Left ventricle myocardium inferior (tissue), 1 donor: ENCODE measurements around the gene AKR1C1. TPM values are rescaled to one million over a fixed set of nuclear protein-coding genes. Genes with fewer than 3 reads are reported as not detected.
"Not testable (repeated sequence)": the region's sequence is repeated elsewhere in the genome, so short reads cannot be mapped to it uniquely, and the experiment has no call there.

Source experiments
- DNase-seq: peaks from one replicate; pipeline ENCODE4 v3.0.0-alpha.2; 2020
- H3K27ac ChIP-seq: fragments of 200-600 bp; replicated peaks from 2 replicates; pipeline ENCODE4 v1.8.0; 2021
- H3K27me3 ChIP-seq: fragments of 200-600 bp; 2 replicates; pipeline ENCODE4 v1.8.0; 2021; ENCODE audit warnings: low read depth
- H3K36me3 ChIP-seq: fragments of 200-600 bp; 2 replicates; pipeline ENCODE4 v1.8.0; 2021
- H3K4me1 ChIP-seq: fragments of 200-600 bp; 2 replicates; pipeline ENCODE4 v1.8.0; 2021
- H3K4me3 ChIP-seq: fragments of 200-600 bp; 2 replicates; pipeline ENCODE4 v1.8.0; 2021; ENCODE audit warnings: mild to moderate bottlenecking, moderate library complexity
- H3K9me3 ChIP-seq: fragments of 200-600 bp; replicated peaks from 2 replicates; pipeline ENCODE4 v1.8.0; 2021
- intact Hi-C: fragments of 100-400 bp; cut with micrococcal nuclease; formaldehyde crosslinking; loops from one replicate; pipeline ENCODE4 v1.11.0; 2022
- total RNA-seq: library from RNA; stranded (reverse); fragmentation: NEBNext Ultra II Directional; extraction: Animal tissue kit (Norgen Biotek cat#: 25700); gene quantifications from one replicate; pipeline ENCODE4 v1.2.1, GENCODE V29; 2021
- TF ChIP-seq, protein P1 (sequence below): fragments of 200-600 bp; IDR thresholded peaks from 2 replicates; pipeline ENCODE4 v1.8.0; 2021; ENCODE audit warnings: antibody characterized with exemption, mild to moderate bottlenecking, borderline replicate concordance
- donor health status: DM: no; HTN: yes; CAD: no; lungs with severe emphysema.

AKR1C1 gene
- total RNA-seq, 1 donor from 2014 or later, result 34.1 TPM

DNA sequence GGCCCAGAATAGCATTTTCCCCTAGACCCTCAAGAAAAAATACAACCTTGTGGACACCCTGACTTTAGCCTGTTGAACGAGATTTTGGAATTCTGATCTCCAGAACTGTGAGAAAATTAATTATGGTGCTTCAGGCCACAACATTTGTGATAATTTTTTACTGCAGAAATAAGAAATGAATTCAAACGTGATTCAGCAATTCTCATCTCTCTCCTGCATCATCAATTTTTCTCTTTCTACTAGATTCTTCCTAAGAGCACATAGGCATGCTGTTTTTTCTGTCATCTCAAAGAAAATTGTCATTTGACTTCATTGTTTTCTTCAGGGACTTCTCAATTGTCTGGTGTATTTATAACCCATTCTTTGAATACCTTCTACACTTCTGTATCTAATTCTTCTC, 49.4 kb downstream of the AKR1C1 start:
- Histone ChIP-seq H3K36me3 (no peaks in the 10 kb centered on the region), H3K27ac (no peak overlapping the region), H3K27me3 (no peaks in the 10 kb centered on the region), H3K4me3 (no peak overlapping the region), H3K9me3 (no peaks in the 10 kb centered on the region), H3K4me1 (no peaks in the 10 kb centered on the region)
- intact Hi-C loops, result no loop called here
- TF ChIP-seq, protein P1, sequence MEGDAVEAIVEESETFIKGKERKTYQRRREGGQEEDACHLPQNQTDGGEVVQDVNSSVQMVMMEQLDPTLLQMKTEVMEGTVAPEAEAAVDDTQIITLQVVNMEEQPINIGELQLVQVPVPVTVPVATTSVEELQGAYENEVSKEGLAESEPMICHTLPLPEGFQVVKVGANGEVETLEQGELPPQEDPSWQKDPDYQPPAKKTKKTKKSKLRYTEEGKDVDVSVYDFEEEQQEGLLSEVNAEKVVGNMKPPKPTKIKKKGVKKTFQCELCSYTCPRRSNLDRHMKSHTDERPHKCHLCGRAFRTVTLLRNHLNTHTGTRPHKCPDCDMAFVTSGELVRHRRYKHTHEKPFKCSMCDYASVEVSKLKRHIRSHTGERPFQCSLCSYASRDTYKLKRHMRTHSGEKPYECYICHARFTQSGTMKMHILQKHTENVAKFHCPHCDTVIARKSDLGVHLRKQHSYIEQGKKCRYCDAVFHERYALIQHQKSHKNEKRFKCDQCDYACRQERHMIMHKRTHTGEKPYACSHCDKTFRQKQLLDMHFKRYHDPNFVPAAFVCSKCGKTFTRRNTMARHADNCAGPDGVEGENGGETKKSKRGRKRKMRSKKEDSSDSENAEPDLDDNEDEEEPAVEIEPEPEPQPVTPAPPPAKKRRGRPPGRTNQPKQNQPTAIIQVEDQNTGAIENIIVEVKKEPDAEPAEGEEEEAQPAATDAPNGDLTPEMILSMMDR, result no peak
- no peak for DNase-seq

DNA sequence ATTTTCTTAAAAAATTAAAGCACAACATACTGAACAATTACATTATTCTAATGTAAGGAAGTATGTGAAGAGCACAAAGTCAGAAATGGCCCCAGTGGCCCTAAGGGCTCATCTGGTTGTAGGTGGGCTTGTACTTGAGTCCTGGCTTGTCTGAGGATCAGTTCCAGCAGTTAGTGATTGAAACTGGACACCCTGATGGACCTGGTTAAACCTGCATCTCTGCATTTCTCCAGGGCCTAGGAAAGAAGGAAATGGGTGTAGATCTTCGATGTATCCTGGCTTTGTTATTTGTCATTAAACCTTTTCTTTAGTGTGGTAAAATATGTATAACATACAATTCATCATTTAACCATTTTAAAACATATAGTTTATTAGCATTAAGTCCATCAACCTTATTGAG, 50.2 kb downstream of the AKR1C1 start:
- intact Hi-C loops, result no loop called here
- Histone ChIP-seq H3K36me3 (no peaks in the 10 kb centered on the region), H3K9me3 (no peaks in the 10 kb centered on the region), H3K4me1 (peaks cover 4% of the 10 kb centered on the region), H3K4me3 (no peak overlapping the region), H3K27me3 (no peaks in the 10 kb centered on the region), H3K27ac (no peak overlapping the region)
- TF ChIP-seq, protein P1, result no peak
- DNase-seq, result no peak

DNA sequence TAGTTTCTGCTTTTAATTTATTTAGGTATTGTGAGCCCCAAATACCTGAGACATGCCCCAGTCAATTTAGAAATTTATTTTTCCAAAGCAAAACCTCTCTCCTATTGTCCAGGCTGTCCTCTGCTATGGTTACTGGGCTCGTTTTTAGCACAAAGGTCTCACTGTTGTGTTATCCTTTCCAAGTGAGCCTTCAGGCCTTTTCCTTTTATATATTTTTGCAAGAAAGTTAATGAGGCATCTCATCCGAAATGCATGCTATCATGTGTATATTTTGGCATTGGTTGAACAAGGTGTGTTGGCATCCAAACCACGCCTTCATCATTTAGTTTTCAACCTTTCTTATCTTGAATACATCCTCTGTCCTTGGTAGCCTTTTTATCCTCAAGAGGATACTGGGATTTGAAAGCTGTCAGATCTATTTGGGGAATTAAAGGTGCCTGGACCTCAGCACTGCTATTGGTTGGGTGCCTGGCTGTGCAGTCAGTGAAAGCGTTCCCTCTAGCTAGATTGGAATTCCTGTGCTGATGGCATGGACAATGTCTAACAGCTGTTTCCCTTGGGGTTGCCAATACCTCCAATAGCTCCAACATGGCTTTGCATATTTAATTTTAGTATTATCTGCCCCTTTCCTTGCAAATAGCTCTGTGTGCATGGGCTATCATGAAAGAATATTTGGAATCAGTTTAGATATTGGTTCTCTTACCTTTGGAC, 51.1 kb downstream of the AKR1C1 start:
- H3K27me3 ChIP-seq, H3K4me1 ChIP-seq, intact Hi-C loops, H3K9me3 ChIP-seq, H3K27ac ChIP-seq, H3K4me3 ChIP-seq, H3K36me3 ChIP-seq, DNase-seq: not testable (repeated sequence)

DNA sequence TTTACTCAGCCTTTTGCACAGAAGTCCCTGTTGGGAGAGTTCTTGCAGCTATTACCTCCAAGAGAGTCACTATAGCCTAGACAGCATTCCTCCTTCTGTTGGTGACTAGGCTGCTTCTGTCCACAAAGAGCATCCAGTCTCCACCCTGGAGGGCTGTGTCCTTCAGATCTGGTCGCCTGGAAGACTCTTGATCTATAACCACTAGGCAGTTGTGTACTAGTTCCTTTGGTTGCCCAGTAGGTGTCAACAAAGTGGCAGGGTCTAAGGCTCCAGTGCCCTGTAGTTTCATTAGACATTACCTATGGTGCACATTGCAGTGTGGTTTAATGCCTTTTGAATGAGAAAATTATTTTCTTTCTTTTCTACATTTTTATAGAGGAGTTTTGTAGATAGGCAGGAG, 51.7 kb downstream of the AKR1C1 start:
- intact Hi-C loops, result no loop called here
- Histone ChIP-seq H3K27ac (no peak overlapping the region), H3K36me3 (no peaks in the 10 kb centered on the region), H3K4me1 (peaks cover 15% of the 10 kb centered on the region), H3K27me3 (no peaks in the 10 kb centered on the region), H3K4me3 (no peak overlapping the region), H3K9me3 (no peaks in the 10 kb centered on the region)
- DNase-seq, result no peak
- TF ChIP-seq, protein P1, result peak; percentile 41

DNA sequence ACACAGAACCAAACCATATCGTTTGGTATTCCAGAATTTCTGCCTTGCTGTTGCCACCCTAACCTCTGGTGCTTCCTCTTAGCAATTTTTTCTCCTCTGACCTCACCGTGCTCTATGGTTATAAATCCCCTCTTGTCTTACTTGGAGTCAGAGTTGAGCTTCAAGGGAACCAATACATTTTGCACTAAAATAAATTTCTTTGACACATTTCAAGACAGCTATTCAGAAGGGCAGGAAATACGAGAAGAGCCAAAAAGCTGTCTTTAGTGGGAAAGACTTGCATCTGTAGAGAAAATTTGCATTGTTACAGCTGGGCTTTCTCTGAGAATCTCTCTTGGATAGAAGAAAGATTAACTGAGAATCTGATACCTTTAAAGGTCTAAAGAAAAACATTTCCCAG, 54.9 kb downstream of the AKR1C1 start:
- Histone ChIP-seq H3K4me3 (no peak overlapping the region), H3K27me3 (no peaks in the 10 kb centered on the region), H3K27ac (peak overlapping the region; percentile 50), H3K9me3 (no peaks in the 10 kb centered on the region), H3K4me1 (peaks cover 21% of the 10 kb centered on the region), H3K36me3 (no peaks in the 10 kb centered on the region)
- TF ChIP-seq, protein P1, result no peak
- intact Hi-C loops, result no loop called here
- DNase-seq, result no peak

DNA sequence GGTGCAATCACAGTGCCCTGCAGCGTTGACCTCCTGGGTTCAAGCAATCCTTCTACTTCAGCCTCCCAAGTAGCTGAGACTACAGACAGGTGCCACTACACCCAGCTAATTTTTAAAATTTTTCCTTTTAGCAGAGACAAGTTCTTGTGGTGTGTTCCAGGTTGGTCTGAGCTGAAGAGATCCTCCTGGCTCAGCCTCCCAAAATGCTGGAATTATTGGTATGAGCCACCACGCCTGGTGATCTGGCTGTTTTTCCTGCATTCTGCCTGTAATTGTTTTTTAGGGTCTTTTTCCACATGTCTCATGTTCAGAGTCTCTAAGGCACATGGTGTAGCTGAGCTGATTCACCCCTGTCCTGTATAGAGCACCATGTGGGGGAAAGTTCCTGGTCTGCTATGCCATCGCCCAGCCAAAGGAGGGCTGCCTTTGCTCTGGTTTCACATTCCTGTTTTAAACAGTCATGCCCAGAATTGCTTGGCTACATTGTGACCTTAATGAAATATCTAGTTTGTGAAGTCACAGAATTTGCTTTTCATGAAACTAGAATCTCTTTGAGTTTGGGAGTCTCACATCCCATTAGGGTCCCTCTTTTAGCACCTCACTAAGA, 55.6 kb downstream of the AKR1C1 start:
- H3K36me3 ChIP-seq, H3K9me3 ChIP-seq, DNase-seq, intact Hi-C loops, H3K4me3 ChIP-seq, H3K27me3 ChIP-seq: not testable (repeated sequence)
- Histone ChIP-seq H3K4me1 (peaks cover 21% of the 10 kb centered on the region), H3K27ac (peak overlapping the region; percentile 62)
- TF ChIP-seq, protein P1, result peak; percentile 41

DNA sequence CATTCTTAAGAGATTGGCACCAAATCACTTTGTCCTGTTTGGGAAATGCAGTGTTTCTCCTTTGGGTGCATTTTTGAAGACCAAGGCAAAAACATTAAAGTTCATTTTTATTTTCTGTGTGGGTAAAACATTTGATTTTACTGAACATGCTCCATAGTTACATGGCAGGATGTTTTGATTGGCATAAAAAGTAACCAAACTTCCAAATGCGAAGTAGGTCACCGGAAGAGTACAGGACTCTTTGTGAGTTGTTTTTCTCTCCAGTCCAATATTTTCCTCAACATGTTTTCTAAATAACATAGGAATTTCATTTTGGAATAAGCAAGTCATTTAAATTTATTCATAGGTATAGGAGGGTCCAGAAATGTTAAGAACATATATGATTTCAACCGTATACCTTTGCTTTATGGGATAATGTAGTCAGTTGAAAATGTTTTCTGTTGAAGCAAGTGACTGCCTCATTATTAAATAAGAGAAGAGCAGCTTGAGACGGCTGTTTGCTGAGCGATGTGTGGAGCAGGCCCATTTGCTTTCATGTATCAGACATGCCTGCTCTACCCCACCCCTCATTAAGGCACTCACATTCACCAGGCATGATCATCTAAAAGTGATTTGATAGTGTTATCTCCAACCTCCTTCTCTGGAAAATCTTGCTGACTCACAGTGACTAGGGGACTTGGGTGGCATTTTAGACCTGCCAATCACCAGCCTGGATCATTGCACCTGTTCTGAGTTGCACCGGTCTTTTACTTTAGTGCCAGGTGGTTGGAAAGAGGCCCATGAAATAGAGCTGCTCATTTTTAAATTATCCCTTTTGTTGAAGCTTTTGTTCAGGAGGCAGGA, 56.8 kb downstream of the AKR1C1 start:
- Histone ChIP-seq H3K27ac (peak overlapping the region; percentile 62), H3K4me1 (peaks cover 21% of the 10 kb centered on the region)
- H3K27me3 ChIP-seq, DNase-seq, intact Hi-C loops, H3K36me3 ChIP-seq, H3K9me3 ChIP-seq, H3K4me3 ChIP-seq: not testable (repeated sequence)

DNA sequence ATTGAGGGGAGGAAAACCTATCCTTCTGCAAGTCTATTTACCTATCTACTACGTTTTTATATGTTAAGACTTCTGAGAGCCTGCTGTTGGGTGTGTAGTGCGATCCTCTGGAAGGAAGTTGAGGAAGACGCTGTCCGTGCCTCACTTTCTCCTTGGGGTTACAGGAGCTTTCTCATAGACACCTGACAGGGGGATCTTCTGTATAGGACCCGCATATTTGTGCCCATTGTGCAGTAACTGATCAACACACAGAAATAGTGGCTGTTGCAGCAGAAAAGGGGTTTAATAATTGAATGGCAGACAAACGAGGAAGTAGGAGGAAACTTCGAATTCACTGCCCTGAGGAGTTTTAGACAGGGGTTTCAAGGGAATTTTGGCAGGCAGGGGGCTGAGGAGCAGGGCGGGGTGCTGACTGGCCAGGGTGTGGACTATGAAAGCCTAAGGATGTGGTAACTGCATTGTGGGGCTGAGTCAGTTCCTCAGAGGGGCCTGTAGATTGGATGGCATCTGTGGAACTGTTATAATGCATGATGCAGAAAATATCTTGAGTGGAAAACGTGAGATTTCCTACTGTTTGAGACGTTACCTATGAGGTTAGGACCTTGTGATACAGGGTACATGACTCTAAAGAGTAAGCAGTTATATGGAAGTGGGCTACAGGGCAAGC, 58.5 kb downstream of the AKR1C1 start:
- H3K4me3 ChIP-seq, intact Hi-C loops, H3K36me3 ChIP-seq, DNase-seq, H3K27me3 ChIP-seq, H3K9me3 ChIP-seq, H3K27ac ChIP-seq: not testable (repeated sequence)
- H3K4me1 ChIP-seq, result peaks cover 29% of the 10 kb centered on the region
